ENCODE results near the gene MTCH2.

MTCH2 gene

DNA sequence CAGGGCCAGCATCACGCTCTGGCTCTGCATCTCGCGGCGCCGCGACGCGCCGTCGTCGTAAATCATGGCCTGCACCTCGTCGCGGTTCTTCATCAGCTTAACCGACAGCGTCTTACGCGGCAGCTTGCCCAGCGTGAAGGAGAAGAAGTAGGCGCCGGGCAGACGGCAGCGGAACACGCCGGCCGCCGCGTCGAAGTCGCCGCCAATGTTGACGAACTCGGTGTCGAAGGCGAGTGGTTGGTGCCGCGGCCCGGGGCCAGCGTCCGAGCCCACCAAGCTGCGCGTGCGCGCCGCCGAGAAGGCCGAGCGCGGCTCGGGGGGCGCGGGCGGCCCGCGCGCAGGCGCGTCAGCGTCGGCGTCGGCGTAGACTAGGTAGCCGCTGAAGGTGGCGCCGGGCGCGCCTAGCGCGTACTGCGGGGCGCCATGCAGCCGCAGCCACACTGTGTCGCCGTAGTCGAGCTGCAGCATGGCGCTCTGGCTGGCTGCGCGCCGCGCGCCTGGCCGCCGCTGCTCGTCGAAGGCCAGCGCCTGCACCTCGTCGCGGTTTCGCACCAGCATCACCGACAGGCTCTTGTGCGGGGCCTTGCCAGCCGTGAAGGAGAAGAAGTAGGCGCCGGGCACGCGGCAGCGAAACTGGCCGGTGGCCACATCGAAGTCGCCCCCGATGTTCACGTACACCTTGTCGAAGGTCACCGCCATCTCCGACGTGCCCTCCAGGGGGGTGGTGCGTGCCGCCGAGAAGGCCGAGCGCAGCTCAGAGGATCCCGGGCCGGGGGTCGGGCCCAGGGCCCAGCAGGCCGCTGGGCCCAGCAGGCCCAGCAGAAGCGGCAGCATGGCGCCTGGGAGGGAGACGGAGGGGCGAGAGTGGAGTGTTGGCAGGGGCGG, 52.1 kb downstream of the MTCH2 start:
- no peak for DNase-seq

DNA sequence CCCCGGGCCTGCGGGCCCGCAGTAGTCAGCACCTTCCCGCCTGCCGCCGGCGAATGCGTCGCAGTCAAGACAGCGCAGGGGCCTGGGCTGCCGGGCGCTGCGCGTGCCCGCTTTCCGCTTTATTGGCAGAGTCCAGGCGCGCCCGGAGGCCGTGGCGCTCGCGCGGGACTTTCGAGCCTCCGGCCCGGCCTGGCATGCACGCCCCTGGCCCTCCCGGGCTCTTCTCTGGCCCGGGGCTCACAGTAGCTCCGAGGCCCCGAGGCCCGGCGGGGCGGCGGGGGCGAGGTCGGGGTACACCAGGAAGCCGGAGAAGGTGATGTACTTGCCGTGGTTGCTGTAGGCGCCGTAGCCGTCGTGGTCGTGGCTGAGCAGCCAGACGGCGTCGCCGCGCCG, 52.8 kb downstream of the MTCH2 start:
- no peak for DNase-seq

DNA sequence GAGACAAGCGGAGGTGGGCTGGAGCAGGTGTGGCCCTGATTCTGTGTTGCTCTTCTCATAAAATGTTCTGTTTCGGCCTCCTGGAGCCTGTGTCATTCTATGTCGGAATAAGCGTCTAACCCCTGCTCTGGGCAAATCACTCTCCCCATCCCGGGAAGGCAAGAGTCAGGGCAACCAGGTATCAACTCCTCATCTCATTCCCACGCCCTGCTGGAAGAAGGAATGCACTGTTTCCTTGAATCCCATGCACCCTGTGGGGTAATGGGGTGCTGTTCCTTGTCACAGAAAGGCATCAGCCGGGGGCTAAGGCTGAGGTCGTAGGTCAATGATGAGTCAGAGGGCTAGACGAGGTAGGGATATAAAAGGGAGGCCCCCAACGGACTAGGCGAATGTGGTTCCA, 53.2 kb downstream of the MTCH2 start:
- no peak for DNase-seq

DNA sequence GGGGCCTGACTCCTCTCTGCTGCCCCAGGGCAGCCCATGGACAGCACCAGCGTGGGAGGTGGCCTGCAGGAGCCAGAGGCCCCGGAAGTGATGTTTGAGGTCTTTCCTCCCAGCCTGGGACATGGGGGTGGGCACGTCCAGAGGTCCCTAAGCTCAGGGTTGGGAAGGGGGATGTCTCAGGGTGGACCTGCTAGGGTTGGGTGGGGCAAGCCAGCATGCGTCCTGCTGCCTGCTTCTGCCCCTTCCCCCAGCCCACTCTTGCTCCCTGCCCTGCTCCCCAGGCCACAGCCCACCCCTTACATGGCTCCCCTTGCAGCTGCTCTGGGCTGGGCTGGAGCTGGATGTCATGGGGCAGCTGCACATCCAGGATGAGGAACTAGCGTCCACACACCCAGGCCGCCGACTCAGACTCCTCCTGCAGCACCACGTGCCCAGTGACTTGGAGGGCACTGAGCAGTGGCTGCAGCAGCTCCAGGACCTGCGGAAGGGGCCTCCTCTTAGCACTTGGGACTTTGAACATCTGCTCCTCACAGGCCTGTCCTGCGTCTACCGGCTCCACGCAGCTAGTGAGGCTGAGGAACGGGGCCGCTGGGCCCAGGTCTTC, 54.5 kb downstream of the MTCH2 start:
- DNase-seq = peak in 25 of 51 donors; percentile 20 to 71 (median 44)

DNA sequence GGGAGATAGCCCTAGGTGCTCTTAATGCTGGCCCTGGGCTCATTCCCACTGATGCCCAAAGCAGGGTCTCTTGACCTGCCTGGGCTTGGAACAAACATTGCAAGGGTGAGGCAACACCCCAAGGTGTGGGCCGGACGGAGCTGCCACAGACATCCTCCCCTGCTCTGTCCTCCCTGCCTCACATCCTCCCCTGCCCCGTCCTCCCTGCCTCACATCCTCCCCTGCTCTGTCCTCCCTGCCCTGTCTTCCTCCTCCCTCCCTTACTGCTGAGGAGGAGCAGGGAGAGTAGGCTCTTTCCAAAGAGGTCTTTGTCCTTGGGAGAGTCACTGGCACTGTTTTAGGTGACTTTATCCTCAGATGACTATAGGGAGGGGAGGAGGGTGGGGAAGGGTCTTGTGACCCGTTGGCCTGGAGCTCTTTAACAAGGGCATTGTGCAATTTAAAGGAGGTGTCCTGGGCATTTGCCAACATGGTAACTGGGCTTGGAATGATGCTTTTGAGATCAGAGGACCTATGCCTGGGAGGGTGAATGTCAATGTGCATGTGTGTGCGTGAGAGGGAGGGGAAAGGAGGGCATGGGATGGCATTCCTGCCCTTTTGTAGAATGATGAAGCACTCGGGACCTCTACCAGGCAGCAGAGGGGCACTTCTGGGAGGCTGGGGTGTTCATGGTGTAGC, 55.2 kb downstream of the MTCH2 start:
- no peak for DNase-seq

DNA sequence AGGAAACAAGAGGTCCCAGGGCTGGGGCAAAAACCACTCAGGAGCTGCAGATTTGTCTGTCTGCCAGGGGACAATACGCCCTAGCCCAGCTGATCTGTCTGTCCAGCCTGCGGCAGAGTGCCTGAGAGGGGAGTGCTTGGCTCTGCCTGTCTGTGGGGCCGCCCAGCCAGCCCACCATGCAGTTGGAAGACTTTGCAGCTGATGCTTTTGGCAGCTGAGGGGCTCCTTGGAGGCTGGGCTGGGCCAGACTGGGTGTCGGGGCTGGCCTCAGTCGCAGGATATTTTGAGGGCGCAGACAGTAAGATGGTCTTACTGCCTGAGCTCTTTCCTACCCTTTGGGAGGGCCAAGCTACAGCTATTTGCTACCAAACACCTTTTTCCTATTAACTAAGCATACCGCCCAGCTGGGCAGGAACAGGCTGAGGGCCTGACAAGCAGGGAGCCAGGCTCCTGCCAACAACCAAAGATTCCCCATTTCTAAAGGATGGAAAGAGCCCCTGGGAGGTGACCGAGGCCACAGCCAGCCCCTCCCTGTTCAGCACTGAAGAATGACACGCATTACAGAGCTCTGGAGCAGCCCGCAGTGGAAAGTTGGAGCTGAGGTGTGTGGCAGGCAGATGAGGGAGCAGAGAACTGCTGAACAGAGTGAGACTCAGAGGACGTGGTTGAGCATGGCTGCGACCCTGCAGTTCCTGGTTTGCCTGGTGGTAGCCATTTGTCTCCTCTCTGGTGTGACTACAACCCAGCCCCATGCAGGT, 56.1 kb downstream of the MTCH2 start, which contains the start of gene FAM180B:
FAM180B (plus strand) TSS at position 581 of the 758 bp plus-strand sequence; CDS start at position 672, 91 bp downstream.
- DNase-seq = peak in 15 of 51 donors; percentile 12 to 63 (median 55)

DNA sequence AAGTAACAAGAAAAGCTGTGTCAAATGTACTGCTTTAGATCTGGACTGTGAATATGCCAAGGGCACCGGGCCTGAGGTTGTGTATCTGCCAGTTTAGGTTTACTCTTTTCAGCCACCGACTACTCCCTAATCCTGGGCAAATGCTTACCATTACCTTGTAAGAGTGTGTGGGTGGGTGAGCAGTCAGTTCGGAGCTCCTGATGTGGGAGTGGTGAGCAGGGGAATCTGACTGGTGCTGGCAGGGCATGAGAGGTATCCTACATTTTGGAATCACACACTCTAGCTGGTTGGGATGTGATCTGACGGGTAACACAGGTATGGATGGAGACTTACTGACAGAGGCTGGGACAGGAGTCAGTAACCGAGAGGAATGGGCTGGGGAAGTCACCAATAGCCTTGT, 58.5 kb downstream of the MTCH2 start:
- no peak for DNase-seq

DNA sequence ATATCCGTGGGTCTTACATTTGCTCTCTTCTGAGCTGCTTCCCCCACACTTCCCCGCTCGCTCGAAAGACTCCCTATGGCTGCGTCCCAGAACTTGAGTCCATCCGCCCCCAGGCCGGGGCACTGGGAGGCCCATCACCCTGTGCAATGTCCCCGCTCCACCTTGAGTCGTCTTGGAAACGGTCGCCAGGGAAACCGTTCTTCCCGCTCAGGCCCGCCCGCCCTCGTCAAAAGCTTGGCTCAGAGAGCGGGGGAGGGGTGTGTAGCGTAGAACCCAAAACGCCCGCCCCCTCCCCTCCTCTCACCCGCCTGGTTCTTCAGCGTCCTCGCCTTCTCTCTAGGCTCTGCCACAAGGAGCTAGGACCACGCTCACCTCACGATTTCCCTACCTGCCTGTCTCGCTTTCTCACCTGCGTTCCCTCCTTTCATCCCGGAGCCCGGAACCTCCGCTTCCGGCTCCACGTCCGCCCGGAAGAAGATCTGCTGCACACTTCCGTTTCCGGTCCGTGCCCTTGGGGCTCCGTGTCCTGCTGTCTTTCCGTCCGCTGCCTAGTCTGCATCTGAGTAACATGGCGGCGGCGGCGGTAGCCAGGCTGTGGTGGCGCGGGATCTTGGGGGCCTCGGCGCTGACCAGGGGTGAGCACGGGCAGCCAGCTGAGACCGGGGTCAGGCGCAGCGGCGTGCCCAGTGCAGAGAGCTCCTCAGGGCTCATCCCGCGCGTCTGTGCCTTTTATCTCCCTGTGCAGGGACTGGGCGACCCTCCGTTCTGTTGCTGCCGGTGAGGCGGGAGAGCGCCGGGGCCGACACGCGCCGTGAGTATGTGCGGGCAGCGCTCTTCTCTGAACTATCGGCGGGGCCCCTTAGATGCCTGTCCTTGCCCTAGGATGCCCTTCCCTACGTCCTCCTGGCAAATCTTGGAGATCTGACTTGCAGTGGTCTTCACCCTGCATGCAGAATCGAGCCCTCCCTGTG, 63.5 kb downstream of the MTCH2 start, which contains the start of the genes KBTBD4 and NDUFS3:
KBTBD4 (minus strand) TSS at position 447 of the 971 bp plus-strand sequence; CDS start at position 428, 19 bp downstream.
NDUFS3 (plus strand) TSS at position 551 of the 971 bp plus-strand sequence; CDS start at position 569, 18 bp downstream.
- peak; percentile 56 to 97 (median 86) for DNase-seq

DNA sequence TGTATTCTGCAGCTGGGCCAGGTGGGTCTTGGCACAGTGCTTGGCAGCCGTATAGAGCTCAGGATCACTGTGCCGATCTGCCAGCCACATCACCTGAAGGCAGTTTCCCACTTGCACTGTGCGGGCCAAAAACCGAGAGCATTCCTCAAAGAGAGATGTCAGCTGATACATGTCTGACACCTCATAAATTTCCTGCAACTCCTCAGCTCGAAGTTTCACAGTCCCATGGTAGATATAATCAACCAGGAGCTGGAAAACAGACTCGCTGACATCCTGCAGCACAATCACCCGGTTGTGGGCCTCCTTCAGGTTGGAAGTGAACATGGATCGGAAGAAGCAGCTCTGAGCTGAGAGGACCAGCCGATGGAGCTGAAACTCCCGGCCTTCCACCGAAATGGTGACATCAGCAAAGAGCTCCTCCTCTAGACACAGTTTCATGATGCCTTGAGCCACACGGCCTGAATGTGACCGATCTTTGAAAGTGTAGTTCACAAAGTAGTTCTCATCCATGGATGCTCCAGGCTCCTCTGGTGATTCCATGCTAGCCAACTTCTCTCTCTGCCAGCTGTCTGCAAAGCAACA, 64.8 kb downstream of the MTCH2 start:
- DNase-seq = no peak

DNA sequence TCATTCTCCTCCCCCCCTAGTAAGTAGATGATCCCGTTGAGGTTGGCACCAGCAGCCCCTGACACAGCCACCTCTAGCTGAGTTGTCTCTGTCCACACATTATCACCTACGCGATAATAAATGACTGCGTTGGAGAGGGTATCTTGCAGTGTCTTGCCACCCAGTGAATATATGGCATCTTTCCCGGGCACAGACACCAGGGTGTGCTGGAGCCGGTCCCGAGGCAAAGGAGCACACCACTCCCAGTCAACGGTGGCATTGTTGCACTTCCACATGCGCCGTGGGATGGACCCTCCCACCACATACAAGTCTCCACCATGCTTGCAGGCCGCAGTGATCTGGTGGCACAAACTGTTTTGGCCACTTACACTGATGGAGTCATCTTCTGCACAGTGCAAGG, 69.0 kb downstream of the MTCH2 start:
- peak in 22 of 51 donors; percentile 18 to 58 (median 36) for DNase-seq

DNA sequence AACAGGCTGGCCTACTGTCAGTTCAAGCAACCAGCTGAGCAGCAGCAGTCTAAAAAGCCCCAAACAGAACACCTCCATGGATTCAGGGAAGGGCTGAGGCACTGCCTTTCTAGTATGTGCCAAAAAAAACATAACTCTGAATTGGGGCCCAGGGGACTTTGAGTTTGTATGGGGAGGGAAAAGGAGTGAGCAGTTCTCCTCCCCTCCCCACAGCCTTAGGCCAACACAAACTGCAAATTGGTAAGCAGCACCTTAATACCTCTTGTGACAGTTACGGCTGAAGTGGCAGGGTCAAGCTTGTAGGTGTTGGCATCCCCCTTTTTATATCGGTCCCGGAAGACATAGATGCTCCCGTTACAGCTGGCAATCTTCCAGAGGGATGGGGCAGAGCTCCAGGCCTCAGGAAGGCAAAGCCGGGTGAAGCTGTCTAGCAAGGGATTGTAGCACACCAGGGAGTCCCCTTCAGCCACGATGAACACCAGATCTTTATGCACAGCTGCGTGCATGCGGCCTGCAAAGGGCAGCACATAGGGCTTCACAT, 69.6 kb downstream of the MTCH2 start:
- peak in 1 of 51 donors; percentile 21 for DNase-seq

DNA sequence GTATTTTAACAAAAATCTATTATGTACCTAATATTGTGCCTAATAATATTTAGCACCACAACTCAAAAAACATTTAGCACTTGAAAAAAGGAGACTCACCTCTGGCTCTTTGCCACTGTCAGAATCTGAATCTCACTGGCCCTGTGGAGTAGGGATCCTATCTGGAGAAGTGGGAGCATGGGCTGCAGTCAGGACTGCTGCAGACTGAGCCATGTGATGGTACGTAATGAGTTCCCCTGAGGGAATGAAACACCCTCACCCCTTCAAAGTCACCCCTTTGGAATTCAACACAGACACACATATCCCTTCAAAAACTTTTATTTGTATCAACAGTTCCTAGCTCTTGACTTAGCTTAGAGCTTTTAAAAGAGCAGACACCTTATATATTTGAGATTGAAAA, 70.5 kb downstream of the MTCH2 start:
- no peak for DNase-seq

DNA sequence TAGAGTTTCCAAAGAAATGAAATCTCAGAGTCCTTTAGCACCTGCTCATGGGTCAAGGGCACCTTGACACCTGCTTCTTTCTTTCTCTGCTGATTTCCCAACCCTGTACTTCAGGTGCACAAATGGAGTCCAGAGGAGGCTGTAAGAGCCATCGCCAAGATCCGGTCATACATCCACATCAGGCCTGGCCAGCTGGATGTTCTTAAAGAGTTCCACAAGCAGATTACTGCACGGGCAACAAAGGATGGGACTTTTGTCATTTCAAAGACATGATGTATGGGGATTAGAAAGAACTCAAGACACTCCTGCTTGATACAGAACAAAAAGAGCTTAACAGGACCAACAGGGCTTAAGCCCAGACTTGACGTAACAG, 71.0 kb downstream of the MTCH2 start:
- no peak for DNase-seq

DNA sequence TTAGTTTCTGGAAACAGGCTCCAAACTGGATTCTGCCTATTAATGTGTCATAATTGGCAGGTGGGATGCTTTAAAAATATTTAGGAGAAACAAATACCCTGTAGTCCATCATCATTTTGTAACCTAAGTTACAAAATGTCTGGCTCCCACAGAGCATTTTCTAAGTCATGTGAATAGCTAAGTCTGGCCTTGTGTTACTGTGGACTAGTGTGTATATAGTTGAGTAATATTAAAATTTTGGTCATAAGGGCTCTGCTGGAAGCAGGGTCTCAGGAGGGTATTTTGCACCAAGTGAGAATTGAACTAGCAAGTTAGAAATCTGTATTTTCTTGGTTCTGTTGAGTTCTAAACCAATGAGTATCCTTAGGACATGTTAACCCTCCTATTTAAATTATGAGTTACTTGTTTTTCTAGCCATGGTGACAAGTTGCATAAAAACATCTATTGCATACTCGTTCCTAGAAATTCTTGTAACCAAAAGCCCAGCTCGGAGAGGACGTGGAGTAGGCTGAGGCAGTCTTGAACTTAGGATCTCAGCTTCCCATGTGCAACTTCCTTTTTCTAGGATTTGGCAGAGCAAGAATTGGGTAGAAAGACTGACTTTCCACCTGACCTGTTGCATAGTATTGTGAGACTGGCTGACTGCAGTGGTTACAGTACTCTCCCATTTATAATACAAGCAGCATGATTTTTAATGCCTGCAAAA, 71.6 kb downstream of the MTCH2 start:
- DNase-seq = no peak

DNA sequence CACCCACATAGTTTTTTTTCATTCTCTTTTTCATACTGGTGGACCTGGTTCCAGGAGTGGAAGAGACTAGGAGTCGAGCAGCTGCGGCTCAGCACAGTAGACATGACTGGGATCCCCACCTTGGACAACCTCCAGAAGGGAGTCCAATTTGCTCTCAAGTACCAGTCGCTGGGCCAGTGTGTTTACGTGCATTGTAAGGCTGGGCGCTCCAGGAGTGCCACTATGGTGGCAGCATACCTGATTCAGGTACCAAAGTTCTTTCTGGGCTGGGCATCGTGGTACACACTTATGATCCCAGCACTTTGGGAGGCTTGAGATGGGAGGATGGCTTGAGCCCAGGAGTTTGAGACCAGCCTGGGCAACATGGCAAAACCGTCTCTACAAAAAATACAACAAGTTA, 72.7 kb downstream of the MTCH2 start:
- DNase-seq = no peak

All from hypothalamus (tissue), 51 donors.